ENCODE measurements around the gene SUFU. TPM values are rescaled to one million over a fixed set of nuclear protein-coding genes. Genes with fewer than 3 reads are reported as not detected.
"Not testable (repeated sequence)": the region's sequence is repeated elsewhere in the genome, so short reads cannot be mapped to it uniquely, and the experiment has no call there.

The SUFU gene
- total RNA-seq, 4 donors from 2014 or later: 6.5 to 11.0 (median 9.2) TPM

DNA sequence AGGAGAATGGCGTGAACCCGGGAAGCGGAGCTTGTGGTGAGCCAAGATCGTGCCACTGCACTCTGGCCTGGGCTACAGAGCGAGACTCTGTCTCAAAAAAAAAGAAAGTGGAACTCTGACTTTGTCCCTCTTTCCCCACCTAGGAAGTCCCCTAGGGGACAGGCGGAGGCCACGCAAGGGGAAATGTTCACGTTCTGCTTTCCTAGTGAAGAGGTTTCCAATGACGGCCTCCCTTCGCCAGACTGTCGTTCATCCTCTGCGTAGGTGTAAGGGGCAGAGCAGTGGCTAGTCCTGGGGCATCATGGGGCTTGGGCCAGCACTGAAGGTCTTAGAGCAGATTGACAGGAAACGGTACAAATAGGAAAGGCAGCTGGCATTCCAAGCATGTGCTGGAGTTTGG is 30.6 kb downstream of the SUFU start:
- DNase-seq: no peak
- Histone ChIP-seq H3K36me3 (no peaks in the 10 kb centered on the region), H3K27ac (no peak overlapping the region), H3K27me3 (no peaks in the 10 kb centered on the region), H3K4me1 (no peaks in the 10 kb centered on the region), H3K4me3 (no peak overlapping the region), H3K9me3 (no peaks in the 10 kb centered on the region)
- TF ChIP-seq, protein P1, sequence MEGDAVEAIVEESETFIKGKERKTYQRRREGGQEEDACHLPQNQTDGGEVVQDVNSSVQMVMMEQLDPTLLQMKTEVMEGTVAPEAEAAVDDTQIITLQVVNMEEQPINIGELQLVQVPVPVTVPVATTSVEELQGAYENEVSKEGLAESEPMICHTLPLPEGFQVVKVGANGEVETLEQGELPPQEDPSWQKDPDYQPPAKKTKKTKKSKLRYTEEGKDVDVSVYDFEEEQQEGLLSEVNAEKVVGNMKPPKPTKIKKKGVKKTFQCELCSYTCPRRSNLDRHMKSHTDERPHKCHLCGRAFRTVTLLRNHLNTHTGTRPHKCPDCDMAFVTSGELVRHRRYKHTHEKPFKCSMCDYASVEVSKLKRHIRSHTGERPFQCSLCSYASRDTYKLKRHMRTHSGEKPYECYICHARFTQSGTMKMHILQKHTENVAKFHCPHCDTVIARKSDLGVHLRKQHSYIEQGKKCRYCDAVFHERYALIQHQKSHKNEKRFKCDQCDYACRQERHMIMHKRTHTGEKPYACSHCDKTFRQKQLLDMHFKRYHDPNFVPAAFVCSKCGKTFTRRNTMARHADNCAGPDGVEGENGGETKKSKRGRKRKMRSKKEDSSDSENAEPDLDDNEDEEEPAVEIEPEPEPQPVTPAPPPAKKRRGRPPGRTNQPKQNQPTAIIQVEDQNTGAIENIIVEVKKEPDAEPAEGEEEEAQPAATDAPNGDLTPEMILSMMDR (IDR thresholded peaks at IDR 0.05): no peak
- TF ChIP-seq POLR2A (IDR thresholded peaks at IDR 0.05): no peak

DNA sequence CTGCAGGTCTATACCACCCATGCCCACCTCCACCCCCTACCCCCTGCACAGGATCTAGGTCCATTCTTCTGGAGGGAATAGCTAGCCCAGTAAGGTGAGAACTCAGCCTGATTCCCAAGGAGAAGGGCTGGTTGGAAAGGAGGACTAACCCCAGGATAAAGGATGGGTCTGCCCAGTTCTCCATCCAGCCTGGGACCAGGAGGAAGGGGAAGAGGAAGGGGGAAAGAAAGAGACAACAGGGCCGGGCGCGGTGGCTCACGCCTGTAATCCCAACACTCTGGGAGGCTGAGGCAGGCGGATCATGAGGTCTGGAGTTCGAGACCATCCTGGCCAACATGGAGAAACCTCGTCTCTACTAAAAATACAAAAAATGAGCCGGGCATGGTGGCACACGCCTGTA is 31.2 kb downstream of the SUFU start:
- H3K27me3 ChIP-seq, H3K36me3 ChIP-seq, H3K27ac ChIP-seq, DNase-seq, H3K9me3 ChIP-seq, H3K4me1 ChIP-seq, H3K4me3 ChIP-seq: not testable (repeated sequence)

DNA sequence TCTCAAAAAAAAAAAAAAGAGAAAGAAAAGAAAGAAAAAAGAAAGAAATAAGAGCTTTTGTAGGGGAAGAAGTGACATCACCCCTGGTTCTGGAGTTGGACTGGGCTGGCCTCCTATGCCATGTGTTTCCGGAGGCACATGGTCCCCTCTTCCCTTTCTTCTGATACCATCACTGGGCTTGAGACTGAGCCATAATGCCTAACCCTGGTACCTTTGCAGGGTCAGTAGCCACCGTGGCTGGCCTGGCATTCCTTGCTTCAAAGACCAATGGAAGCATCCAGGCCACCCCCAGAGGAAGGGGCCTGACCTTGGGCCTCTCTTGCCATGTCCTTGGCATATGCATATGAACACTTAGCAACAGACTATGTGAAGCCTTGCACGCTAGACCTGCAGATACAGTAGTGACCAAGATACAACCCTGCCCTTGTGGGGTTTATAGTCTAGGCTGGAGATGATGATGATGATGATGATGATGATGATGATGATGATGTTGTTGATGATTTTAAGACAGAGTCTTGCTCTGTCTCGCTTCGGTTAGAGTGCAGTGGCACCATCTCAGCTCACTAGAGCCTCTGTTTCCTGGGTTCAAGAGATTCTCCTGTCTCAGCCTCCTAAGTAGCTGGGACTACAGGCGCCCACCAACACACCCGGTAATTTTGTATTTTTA is 31.8 kb downstream of the SUFU start:
- Histone ChIP-seq H3K27me3 (no peaks in the 10 kb centered on the region), H3K4me3 (no peak overlapping the region), H3K9me3 (no peaks in the 10 kb centered on the region), H3K4me1 (no peaks in the 10 kb centered on the region), H3K27ac (no peak overlapping the region), H3K36me3 (no peaks in the 10 kb centered on the region)
- no peak for DNase-seq
- TF ChIP-seq POLR2A (IDR thresholded peaks at IDR 0.05): no peak
- TF ChIP-seq, protein P1 (IDR thresholded peaks at IDR 0.05): no peak

DNA sequence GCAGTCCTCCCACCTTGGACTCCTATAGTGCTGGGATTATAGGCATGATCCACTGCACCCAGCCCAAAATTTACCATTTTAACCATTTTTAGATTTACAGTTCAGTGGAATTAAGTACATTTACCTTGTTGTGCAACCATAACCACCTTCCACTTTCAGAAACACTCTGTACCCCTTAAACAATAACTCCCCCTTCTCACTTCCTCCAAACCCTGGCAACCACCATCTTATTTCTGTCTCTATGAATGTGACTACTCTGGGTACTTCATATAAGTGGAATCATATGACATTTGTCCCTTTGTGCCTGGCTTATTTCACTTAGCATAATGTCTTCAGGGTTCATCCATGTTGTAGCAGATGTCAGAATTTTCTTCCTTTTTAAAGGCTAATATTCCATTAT is 33.6 kb downstream of the SUFU start:
- Histone ChIP-seq H3K27ac (no peak overlapping the region), H3K4me1 (no peaks in the 10 kb centered on the region), H3K9me3 (no peaks in the 10 kb centered on the region), H3K4me3 (no peak overlapping the region), H3K27me3 (no peaks in the 10 kb centered on the region), H3K36me3 (no peaks in the 10 kb centered on the region)
- DNase-seq: no peak
- TF ChIP-seq, protein P1 (IDR thresholded peaks at IDR 0.05): no peak
- TF ChIP-seq POLR2A (IDR thresholded peaks at IDR 0.05): no peak

DNA sequence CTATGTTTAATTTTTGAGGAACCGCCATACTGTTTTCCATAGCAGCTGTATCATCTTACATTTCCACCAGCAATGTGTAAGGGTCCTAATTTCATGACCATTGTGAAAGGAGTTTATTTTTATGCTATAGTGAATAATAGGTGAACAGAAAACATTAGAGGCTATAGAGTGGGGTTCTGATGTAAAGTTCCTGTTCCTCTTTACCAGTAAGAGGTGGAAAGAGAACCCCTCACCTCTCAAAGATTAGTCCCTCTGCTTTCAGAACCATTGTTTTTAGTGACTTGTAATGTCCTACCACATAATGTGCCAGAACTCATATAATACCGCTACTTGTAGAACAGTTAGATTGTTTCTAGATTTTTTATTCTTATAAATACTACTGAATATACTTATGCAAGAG is 34.2 kb downstream of the SUFU start:
- Histone ChIP-seq H3K9me3 (no peaks in the 10 kb centered on the region), H3K4me1 (no peaks in the 10 kb centered on the region), H3K4me3 (no peak overlapping the region), H3K36me3 (no peaks in the 10 kb centered on the region), H3K27ac (no peak overlapping the region), H3K27me3 (no peaks in the 10 kb centered on the region)
- no peak for DNase-seq
- no peak for TF ChIP-seq POLR2A (IDR thresholded peaks at IDR 0.05)
- TF ChIP-seq, protein P1 (IDR thresholded peaks at IDR 0.05): no peak

DNA sequence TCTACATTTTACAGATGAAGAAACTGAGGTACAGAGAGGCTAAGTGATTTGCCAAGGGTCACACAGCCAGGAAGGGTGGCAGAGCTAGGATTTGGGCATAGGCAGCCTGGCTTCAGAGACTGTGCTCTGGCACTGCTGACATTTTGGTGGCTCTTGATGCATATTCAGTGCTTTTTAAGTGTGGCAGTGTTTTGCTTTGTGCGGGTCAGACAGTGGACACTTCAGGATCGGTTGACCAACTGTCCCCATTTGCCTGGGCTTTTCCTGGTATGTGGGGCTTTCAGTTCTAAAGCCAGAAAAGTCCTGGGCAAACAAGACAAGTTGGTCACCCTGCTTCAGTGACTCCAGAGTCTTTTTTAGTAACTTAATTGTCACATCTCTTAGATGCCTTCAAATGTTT is 35.0 kb downstream of the SUFU start:
- H3K27me3 ChIP-seq: no peaks in the 10 kb centered on the region
- H3K9me3 ChIP-seq: no peaks in the 10 kb centered on the region
- H3K36me3 ChIP-seq: no peaks in the 10 kb centered on the region
- no peak overlapping the region for H3K4me3 ChIP-seq
- TF ChIP-seq POLR2A (IDR thresholded peaks at IDR 0.05): no peak
- TF ChIP-seq, protein P1 (IDR thresholded peaks at IDR 0.05): no peak
- no peak for DNase-seq
- no peaks in the 10 kb centered on the region for H3K4me1 ChIP-seq
- H3K27ac ChIP-seq: no peak overlapping the region

All from Peyer's patch (tissue), 4 donors.